Esophagus (tissue), 2 donors: ENCODE data around the gene DDX31. TPM values are rescaled to one million over a fixed set of nuclear protein-coding genes. Genes with fewer than 3 reads are reported as not detected.

ENCODE experiments used
- H3K27ac ChIP-seq, 2 donors: one replicate each; pipeline ENCODE4 v1.5.1; 2013; ENCODE audit warnings: low read depth in 2 of 2, mild to moderate bottlenecking in 2 of 2, inconsistent platforms in 1 of 2, low read length in 1 of 2, moderate library complexity in 1 of 2
- H3K27me3 ChIP-seq, 2 donors: one replicate each; pipeline ENCODE4 v1.6.1; 2013; ENCODE audit warnings: low read length in 2 of 2, control low read depth in 1 of 2, mild to moderate bottlenecking in 1 of 2; ENCODE audit not compliant: insufficient read depth in 2 of 2, control insufficient read depth in 1 of 2
- H3K36me3 ChIP-seq, 2 donors: one replicate each; pipeline ENCODE4 v1.6.1; 2013; ENCODE audit warnings: low read length in 1 of 2; ENCODE audit not compliant: control insufficient read depth in 2 of 2, insufficient read depth in 2 of 2
- H3K4me1 ChIP-seq, 2 donors: one replicate each; pipeline ENCODE4 v1.6.1; 2013; ENCODE audit warnings: low read length in 1 of 2; ENCODE audit not compliant: control insufficient read depth in 2 of 2, insufficient read depth in 2 of 2
- H3K4me3 ChIP-seq, 2 donors: one replicate each; pipeline ENCODE4 v1.5.1; 2013; ENCODE audit warnings: low read length in 2 of 2, mild to moderate bottlenecking in 2 of 2, low read depth in 1 of 2, moderate library complexity in 1 of 2
- H3K9me3 ChIP-seq, 2 donors: one replicate each; pipeline ENCODE4 v1.6.1; 2013; ENCODE audit warnings: mild to moderate bottlenecking in 2 of 2, low read depth in 1 of 2, low read length in 1 of 2, moderate library complexity in 1 of 2; ENCODE audit not compliant: control insufficient read depth in 2 of 2, insufficient read depth in 1 of 2
- WGBS, 2 donors: extraction: QIAGEN DNeasy Blood & Tissue Kit; methylation state at CpG; one replicate each; pipeline ENCODE4 v1.1.7; 2013; 5-methylcytosine and 5-hydroxymethylcytosine counted together
- polyA plus RNA-seq, 2 donors: library from polyadenylated mRNA; stranded (reverse); fragments of 200-250 nt; gene quantifications; one replicate each; pipeline ENCODE4 v1.2.3, GENCODE V29; 2013
- donor health status: healthy with polysubstance abuse.
- donor health status: Bipolar disorder and iron deficiency.

The DDX31 gene
- polyA plus RNA-seq, 2 donors = 6.6 to 8.0 TPM

GRCh38 chr9:132631280-132631679, 38.5 kb downstream of the DDX31 start:
- H3K27ac ChIP-seq = no peak overlapping the region
- peaks cover 23 to 29% of the 10 kb centered on the region in 2 donors for H3K36me3 ChIP-seq
- H3K4me1 ChIP-seq = no peaks in the 10 kb centered on the region
- WGBS, 2 donors = 78 to 81% methylated on average over 5 of the region's 5 CpGs
- H3K27me3 ChIP-seq = no peaks in the 10 kb centered on the region
- no peak overlapping the region for H3K4me3 ChIP-seq
- H3K9me3 ChIP-seq = no peaks in the 10 kb centered on the region

GRCh38 chr9:132630811-132631210, 39.0 kb downstream of the DDX31 start:
- Histone ChIP-seq H3K4me3 (no peak overlapping the region), H3K4me1 (no peaks in the 10 kb centered on the region), H3K9me3 (no peaks in the 10 kb centered on the region), H3K27ac (no peak overlapping the region), H3K36me3 (peaks cover 23 to 31% of the 10 kb centered on the region in 2 donors), H3K27me3 (no peaks in the 10 kb centered on the region)
- WGBS, 2 donors = 56 to 78% methylated on average over 3 of the region's 3 CpGs

GRCh38 chr9:132630116-132630515, 39.7 kb downstream of the DDX31 start:
- Histone ChIP-seq H3K4me1 (no peaks in the 10 kb centered on the region), H3K9me3 (no peaks in the 10 kb centered on the region), H3K36me3 (peaks cover 23 to 30% of the 10 kb centered on the region in 2 donors), H3K4me3 (no peak overlapping the region), H3K27ac (no peak overlapping the region), H3K27me3 (no peaks in the 10 kb centered on the region)
- WGBS, 2 donors = 83 to 86% methylated on average over 9 of the region's 9 CpGs

- Histone ChIP-seq H3K4me1 (no peaks in the 10 kb centered on the region), H3K27ac (no peak overlapping the region), H3K9me3 (no peaks in the 10 kb centered on the region), H3K4me3 (no peak overlapping the region), H3K36me3 (peaks cover 23 to 29% of the 10 kb centered on the region in 2 donors), H3K27me3 (no peaks in the 10 kb centered on the region)
- 95% methylated on average over 8 of the region's 8 CpGs for WGBS, 2 donors
Measured at GRCh38 chr9:132628746-132629145, 41.0 kb downstream of the DDX31 start.

- Histone ChIP-seq H3K4me1 (no peaks in the 10 kb centered on the region), H3K36me3 (peaks cover 23 to 29% of the 10 kb centered on the region in 2 donors), H3K9me3 (no peaks in the 10 kb centered on the region), H3K27me3 (no peaks in the 10 kb centered on the region), H3K27ac (no peak overlapping the region), H3K4me3 (no peak overlapping the region)
- WGBS, 2 donors = 92 to 95% methylated on average over 11 of the region's 11 CpGs
Measured at GRCh38 chr9:132627594-132627993, 42.2 kb downstream of the DDX31 start.

GRCh38 chr9:132627106-132627505, 42.7 kb downstream of the DDX31 start:
- Histone ChIP-seq H3K27ac (no peak overlapping the region), H3K9me3 (no peaks in the 10 kb centered on the region), H3K36me3 (peaks cover 23 to 29% of the 10 kb centered on the region in 2 donors), H3K4me3 (no peak overlapping the region), H3K27me3 (no peaks in the 10 kb centered on the region), H3K4me1 (no peaks in the 10 kb centered on the region)
- 80% methylated on average over 7 of the region's 7 CpGs for WGBS, 2 donors

GRCh38 chr9:132626285-132626684, 43.5 kb downstream of the DDX31 start:
- WGBS, 2 donors = 87 to 89% methylated on average over 5 of the region's 5 CpGs
- peaks cover 25 to 29% of the 10 kb centered on the region in 2 donors for H3K36me3 ChIP-seq
- H3K27me3 ChIP-seq = no peaks in the 10 kb centered on the region
- H3K4me1 ChIP-seq = no peaks in the 10 kb centered on the region
- no peak overlapping the region for H3K27ac ChIP-seq
- no peak overlapping the region for H3K4me3 ChIP-seq
- no peaks in the 10 kb centered on the region for H3K9me3 ChIP-seq

GRCh38 chr9:132622159-132622558, 47.6 kb downstream of the DDX31 start:
- Histone ChIP-seq H3K36me3 (peaks cover 15 to 17% of the 10 kb centered on the region in 2 donors), H3K4me1 (no peaks in the 10 kb centered on the region), H3K27ac (no peak overlapping the region), H3K9me3 (no peaks in the 10 kb centered on the region), H3K27me3 (no peaks in the 10 kb centered on the region), H3K4me3 (no peak overlapping the region)
- WGBS, 2 donors = 76 to 77% methylated on average over 5 of the region's 5 CpGs

- H3K4me3 ChIP-seq = no peak overlapping the region
- no peaks in the 10 kb centered on the region for H3K27me3 ChIP-seq
- no peak overlapping the region for H3K27ac ChIP-seq
- 94 to 95% methylated on average over 5 of the region's 5 CpGs for WGBS, 2 donors
- peaks cover 4 to 18% of the 10 kb centered on the region in 2 donors for H3K36me3 ChIP-seq
- H3K9me3 ChIP-seq = no peaks in the 10 kb centered on the region
- no peaks in the 10 kb centered on the region for H3K4me1 ChIP-seq
Measured at GRCh38 chr9:132616725-132617124, 53.1 kb downstream of the DDX31 start.

- Histone ChIP-seq H3K4me3 (no peak overlapping the region), H3K9me3 (no peaks in the 10 kb centered on the region), H3K27me3 (no peaks in the 10 kb centered on the region), H3K36me3 (peaks cover 8 to 24% of the 10 kb centered on the region in 2 donors), H3K27ac (no peak overlapping the region), H3K4me1 (no peaks in the 10 kb centered on the region)
- 88 to 93% methylated on average over 2 of the region's 2 CpGs for WGBS, 2 donors
Measured at GRCh38 chr9:132615774-132616173, 54.0 kb downstream of the DDX31 start.
